ENCODE data around the gene EPB41L3.

Gene EPB41L3

GRCh38 chr18:5425721-5426120, 118.1 kb downstream of the EPB41L3 start:
- POLR2A ChIA-PET, result no interaction called here

GRCh38 chr18:5424903-5425664, 118.7 kb downstream of the EPB41L3 start:
- ChIA-PET POLR2A (no interaction called here), CTCF (interaction anchor here (1.7 kb wide), 1 partner anchor 11 kb away, joined by 3 read pairs; no protein-coding TSS in a partner anchor)
- peak; percentile 42 for TF ChIP-seq CTCF (IDR thresholded peaks at IDR 0.05; ENCODE audit: control extremely low read depth, extremely low read depth, low read depth, missing control alignments)
- DNase-seq (ENCODE audit: extremely low spot score), result no peak

More at GRCh38 chr18:5425721-5426120, 118.1 kb downstream of the EPB41L3 start:
- CTCF ChIA-PET, result interaction anchor here (1.7 kb wide), 1 partner anchor 10 kb away, joined by 3 read pairs; no protein-coding TSS in a partner anchor
- no peak for DNase-seq (ENCODE audit: extremely low spot score)
- TF ChIP-seq CTCF (IDR thresholded peaks at IDR 0.05; ENCODE audit: control extremely low read depth, extremely low read depth, low read depth, missing control alignments), result no peak

DNA sequence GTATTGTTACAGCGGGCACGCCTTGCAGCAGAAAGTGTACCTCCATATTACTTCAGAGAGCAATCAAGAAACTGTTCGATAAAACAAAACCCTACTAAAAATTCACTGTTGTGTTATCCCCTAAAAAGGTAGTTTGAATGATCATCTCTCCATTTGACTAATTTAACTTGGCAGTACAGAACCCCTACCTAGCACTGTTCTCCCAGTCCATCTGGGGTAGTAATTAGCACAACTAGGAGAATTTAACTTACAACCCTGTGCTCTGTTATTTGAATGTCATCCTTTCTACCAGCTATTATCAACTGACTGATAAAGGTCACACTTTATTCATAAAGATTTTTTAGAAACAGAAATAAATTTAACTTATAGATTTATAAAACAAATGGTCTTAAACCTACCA, 121.2 kb downstream of the EPB41L3 start:
- ChIA-PET CTCF (interaction anchor here (2.1 kb wide), 1 partner anchor 17 kb away, joined by 4 read pairs; no protein-coding TSS in a partner anchor), POLR2A (no interaction called here)
- TF ChIP-seq CTCF (IDR thresholded peaks at IDR 0.05; ENCODE audit: control extremely low read depth, extremely low read depth, low read depth, missing control alignments), result no peak
- no peak for DNase-seq (ENCODE audit: extremely low spot score)

GRCh38 chr18:5421981-5422380, 121.8 kb downstream of the EPB41L3 start:
- no peak for TF ChIP-seq CTCF (IDR thresholded peaks at IDR 0.05; ENCODE audit: control extremely low read depth, extremely low read depth, low read depth, missing control alignments)
- DNase-seq (ENCODE audit: extremely low spot score), result no peak
- POLR2A ChIA-PET, result no interaction called here
- CTCF ChIA-PET, result interaction anchor here (1.2 to 3.4 kb wide), 3 partner anchors 11 to 31 kb away, joined by 3 to 16 read pairs (median 4); no protein-coding TSS in a partner anchor

GRCh38 chr18:5420906-5421305, 122.9 kb downstream of the EPB41L3 start:
- ChIA-PET POLR2A (no interaction called here), CTCF (interaction anchor here (1.2 to 3.4 kb wide), 2 partner anchors 12 to 32 kb away, joined by 3 to 16 read pairs; no protein-coding TSS in a partner anchor)
- no peak for DNase-seq (ENCODE audit: extremely low spot score)
- TF ChIP-seq CTCF (IDR thresholded peaks at IDR 0.05; ENCODE audit: control extremely low read depth, extremely low read depth, low read depth, missing control alignments), result no peak

DNA sequence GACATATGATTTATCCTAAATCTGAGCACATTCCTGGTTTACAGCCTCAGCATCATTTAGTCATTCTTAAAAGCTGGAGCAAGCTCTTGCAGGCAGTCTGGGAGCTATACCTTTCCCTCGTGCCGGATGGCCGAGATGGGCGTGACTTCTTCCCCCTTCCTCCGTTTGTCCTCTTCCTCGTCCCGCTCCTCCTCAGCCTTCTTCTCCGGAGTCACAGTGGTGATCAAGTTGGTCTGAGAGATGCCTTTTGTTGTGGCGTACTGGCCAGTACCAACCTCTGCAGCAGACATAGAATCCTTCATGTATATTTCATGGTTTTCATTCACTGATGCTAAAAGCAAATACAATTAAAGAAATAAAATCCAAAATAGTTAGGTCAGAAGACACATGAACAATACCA, 124.2 kb downstream of the EPB41L3 start:
- CTCF ChIA-PET, result interaction anchor here (3.4 kb wide), 1 partner anchor 13 kb away, joined by 16 read pairs; no protein-coding TSS in a partner anchor
- TF ChIP-seq CTCF (IDR thresholded peaks at IDR 0.05; ENCODE audit: control extremely low read depth, extremely low read depth, low read depth, missing control alignments), result no peak
- DNase-seq (ENCODE audit: extremely low spot score), result no peak
- POLR2A ChIA-PET, result no interaction called here
